ENCODE data around the gene PCMTD2.

PCMTD2 gene

GRCh38 chr20:64239449-64240242 is 15.9 kb upstream of the PCMTD2 start:
- peak; percentile 53 for DNase-seq

- DNase-seq: peak; percentile 51
These were observed 15.1 kb upstream of the PCMTD2 start for GRCh38 chr20:64240243-64241015.

- no peak for DNase-seq
These were observed 14.5 kb upstream of the PCMTD2 start for GRCh38 chr20:64241061-64241460.

- DNase-seq: peak; percentile 58
These were observed 13.3 kb upstream of the PCMTD2 start for GRCh38 chr20:64242003-64242796.

GRCh38 chr20:64242797-64243475 is 12.6 kb upstream of the PCMTD2 start:
- DNase-seq: no peak

GRCh38 chr20:64244281-64244805 is 11.2 kb upstream of the PCMTD2 start:
- no peak for DNase-seq

GRCh38 chr20:64244870-64245603 is 10.5 kb upstream of the PCMTD2 start:
- no peak for DNase-seq

- no peak for DNase-seq
These were observed 9.6 kb upstream of the PCMTD2 start for GRCh38 chr20:64245746-64246595.

- DNase-seq: peak; percentile 48
These were observed 8.8 kb upstream of the PCMTD2 start for GRCh38 chr20:64246616-64247306.

GRCh38 chr20:64247307-64247618 is 8.3 kb upstream of the PCMTD2 start:
- DNase-seq: no peak

- DNase-seq: no peak
These were observed 7.3 kb upstream of the PCMTD2 start for GRCh38 chr20:64247970-64248841.

GRCh38 chr20:64250027-64250426 is 5.5 kb upstream of the PCMTD2 start:
- DNase-seq: no peak

- no peak for DNase-seq
These were observed 2.6 kb upstream of the PCMTD2 start for GRCh38 chr20:64253000-64253383.

- DNase-seq: no peak
These were observed 2.1 kb upstream of the PCMTD2 start for GRCh38 chr20:64253443-64253842.

- no peak for DNase-seq
These were observed 1.4 kb upstream of the PCMTD2 start for GRCh38 chr20:64254156-64254555.

GRCh38 chr20:64254571-64255360 is 782 bp upstream of the PCMTD2 start:
- DNase-seq: no peak

GRCh38 chr20:64256282-64256935 is 861 bp downstream of the PCMTD2 start:
- DNase-seq: no peak
